GM23338 (cell line): ENCODE results near the gene SGPP1. TPM values are rescaled to one million over a fixed set of nuclear protein-coding genes. Genes with fewer than 3 reads are reported as not detected.

ENCODE experiments used
- ATAC-seq: fragments of 200-7000 bp; cut with Tn5 transposase; 3 replicates; pipeline ENCODE4 v1.9.1; 2020
- DNase-seq: peaks from one replicate; pipeline ENCODE4 v3.0.0-alpha.2; 2015; ENCODE audit warnings: low spot score
- H2AFZ ChIP-seq: fragments of 200-600 bp; sonication (generic); 2 replicates; pipeline ENCODE4 v1.8.0; 2016; ENCODE audit warnings: antibody characterized with exemption, mild to moderate bottlenecking, moderate library complexity
- H3F3A ChIP-seq: fragments of 200-600 bp; sonication (generic); replicated peaks from 2 replicates; pipeline ENCODE4 v1.8.0; 2017; ENCODE audit warnings: antibody characterized with exemption, mixed run types, low read depth
- H3K27ac ChIP-seq: fragments of 200-600 bp; sonication (generic); 2 replicates; pipeline ENCODE4 v1.6.1; 2016; ENCODE audit warnings: low read depth
- H3K27me3 ChIP-seq: fragments of 200-600 bp; sonication (generic); 2 replicates; pipeline ENCODE4 v1.8.0; 2016; ENCODE audit warnings: mild to moderate bottlenecking, mixed run types, moderate library complexity; ENCODE audit not compliant: insufficient read depth
- H3K36me3 ChIP-seq: fragments of 200-600 bp; sonication (generic); 2 replicates; pipeline ENCODE4 v1.8.0; 2016; ENCODE audit warnings: mild to moderate bottlenecking; ENCODE audit not compliant: insufficient read depth
- H3K4me1 ChIP-seq: fragments of 200-600 bp; sonication (generic); 2 replicates; pipeline ENCODE4 v1.8.0; 2016; ENCODE audit warnings: mild to moderate bottlenecking, moderate library complexity; ENCODE audit not compliant: insufficient read depth
- H3K4me2 ChIP-seq: fragments of 200-600 bp; sonication (generic); 2 replicates; pipeline ENCODE4 v1.7.1; 2017; ENCODE audit warnings: mixed run types
- H3K4me3 ChIP-seq: fragments of 200-600 bp; sonication (generic); 2 replicates; pipeline ENCODE4 v1.6.1; 2016; ENCODE audit warnings: mixed run types
- H3K79me2 ChIP-seq: fragments of 200-600 bp; sonication (generic); replicated peaks from 2 replicates; pipeline ENCODE4 v1.8.0; 2017; ENCODE audit warnings: mild to moderate bottlenecking; ENCODE audit not compliant: insufficient read depth
- H3K9me2 ChIP-seq: fragments of 200-600 bp; sonication (generic); 2 replicates; pipeline ENCODE4 v1.8.0; 2017; ENCODE audit not compliant: insufficient read depth
- H4K20me1 ChIP-seq: fragments of 200-600 bp; sonication (generic); replicated peaks from 2 replicates; pipeline ENCODE4 v1.8.0; 2017; ENCODE audit warnings: mild to moderate bottlenecking; ENCODE audit not compliant: insufficient read depth
- H3K27ac Mint-ChIP-seq: 2 replicates; pipeline ENCODE4 v1.8.0; 2020; ENCODE audit warnings: inconsistent platforms, mild to moderate bottlenecking, moderate library complexity, mixed read lengths
- H3K27me3 Mint-ChIP-seq: 3 replicates; pipeline ENCODE4 v1.8.0; 2022; ENCODE audit warnings: low read depth, mild to moderate bottlenecking, moderate library complexity, mixed read lengths, inconsistent platforms; ENCODE audit not compliant: insufficient read depth, poor library complexity
- H3K36me3 Mint-ChIP-seq: 3 replicates; pipeline ENCODE4 v1.8.0; 2021; ENCODE audit warnings: low read depth, mild to moderate bottlenecking, inconsistent platforms, moderate library complexity, mixed read lengths
- H3K4me1 Mint-ChIP-seq: 3 replicates; pipeline ENCODE4 v1.8.0; 2020; ENCODE audit warnings: mild to moderate bottlenecking, inconsistent platforms, mixed read lengths
- H3K4me3 Mint-ChIP-seq: 3 replicates; pipeline ENCODE4 v1.8.0; 2021; ENCODE audit warnings: moderate library complexity, mild to moderate bottlenecking, inconsistent platforms, mixed read lengths
- H3K9me3 Mint-ChIP-seq: 3 replicates; pipeline ENCODE4 v1.8.0; 2020; ENCODE audit warnings: moderate library complexity, mild to moderate bottlenecking, inconsistent platforms, mixed read lengths
- CTCF ChIP-seq, 2 experiments: fragments of 200-600 bp in 1 of 2; sonication (generic) in 1 of 2; conservative IDR thresholded peaks; 2 replicates each; pipeline versions ENCODE4 v1.5.1 to v1.6.1; 2016 to 2017; ENCODE audit warnings: antibody characterized with exemption in 2 of 2, low read depth in 2 of 2, mild to moderate bottlenecking in 2 of 2, moderate library complexity in 1 of 2
- ETS1 ChIP-seq: IDR thresholded peaks from 2 replicates; pipeline ENCODE4 v1.6.1; 2016; ENCODE audit warnings: antibody characterized with exemption
- EZH2 ChIP-seq: fragments of 200-600 bp; sonication (generic); IDR thresholded peaks from one replicate; pipeline ENCODE4 v1.8.0; 2017; ENCODE audit warnings: antibody characterized with exemption, mild to moderate bottlenecking, low read depth; ENCODE audit not compliant: unreplicated experiment
- EZH2phosphoT487 ChIP-seq: fragments of 200-600 bp; sonication (generic); IDR thresholded peaks from one replicate; pipeline ENCODE4 v1.8.1; 2018; ENCODE audit warnings: antibody characterized with exemption; ENCODE audit not compliant: unreplicated experiment
- JUNB ChIP-seq: IDR thresholded peaks from one replicate; pipeline ENCODE4 v1.6.1; 2016; ENCODE audit warnings: antibody characterized with exemption; ENCODE audit not compliant: unreplicated experiment
- POLR2AphosphoS5 ChIP-seq: IDR thresholded peaks from 2 replicates; pipeline ENCODE4 v1.6.1; 2016; ENCODE audit warnings: antibody characterized with exemption, low read depth
- STAT1 ChIP-seq: IDR thresholded peaks from one replicate; pipeline ENCODE4 v1.6.1; 2016; ENCODE audit warnings: antibody characterized with exemption; ENCODE audit not compliant: unreplicated experiment
- ZNF114 ChIP-seq: fragments of 250-450 bp; sonication (Bioruptor Pico); IDR thresholded peaks from 2 replicates; pipeline ENCODE4 v1.5.0; 2020; ENCODE audit warnings: mild to moderate bottlenecking, moderate library complexity
- ZNF331 ChIP-seq: fragments of 250-450 bp; sonication (Bioruptor Pico); IDR thresholded peaks from 2 replicates; pipeline ENCODE4 v1.5.0; 2020; ENCODE audit warnings: low read depth, mild to moderate bottlenecking, moderate library complexity
- ZNF462 ChIP-seq: fragments of 250-450 bp; sonication (Bioruptor Pico); IDR thresholded peaks from 2 replicates; pipeline ENCODE4 v1.5.0; 2020; ENCODE audit warnings: mild to moderate bottlenecking, moderate library complexity
- polyA plus RNA-seq: library from polyadenylated mRNA; unstranded; fragments of >200 nt; fragmentation: Nextera tagmentation; extraction: Ambion mirVana; gene quantifications from 2 replicates; pipeline ENCODE4 v1.2.1, GENCODE V29; 2016
- total RNA-seq: library from RNA; depleted of rRNA; stranded (reverse); fragments of >200 nt; shearing (Covaris generic); gene quantifications from 2 replicates; pipeline ENCODE4 v1.2.3, GENCODE V29; 2014

SGPP1 gene
- total and polyA plus RNA-seq, 2 experiments from 2014 or later, result 4.2 to 11.1 TPM

- Mint-ChIP-seq H3K36me3 (no peaks in the 10 kb centered on the region), H3K9me3 (no peaks in the 10 kb centered on the region), H3K4me1 (no peaks in the 10 kb centered on the region; the same call in 2 of the 3 replicates), H3K27ac (no peak overlapping the region), H3K27me3 (peaks cover 4% of the 10 kb centered on the region), H3K4me3 (no peak overlapping the region)
- no peak overlapping the region for H3K4me2 ChIP-seq
- DNase-seq (no peak), ATAC-seq (no peak)
- no peaks in the 10 kb centered on the region for H3F3A ChIP-seq
- no peaks in the 10 kb centered on the region for H3K9me2 ChIP-seq
- no peaks in the 10 kb centered on the region for H4K20me1 ChIP-seq
- H3K27ac ChIP-seq, result no peak overlapping the region
- H3K36me3 ChIP-seq, result no peaks in the 10 kb centered on the region
- H3K27me3 ChIP-seq, result no peaks in the 10 kb centered on the region
- H3K4me3 ChIP-seq, result no peak overlapping the region
- H3K4me1 ChIP-seq, result no peaks in the 10 kb centered on the region
- no peaks in the 10 kb centered on the region for H3K79me2 ChIP-seq
- H2AFZ ChIP-seq, result no peak overlapping the region
- TF ChIP-seq POLR2AphosphoS5, result no peak
- no peak for TF ChIP-seq ZNF114 (CRISPR knock-in tag)
- TF ChIP-seq JUNB, result no peak
- TF ChIP-seq ETS1, result no peak
- no peak for TF ChIP-seq ZNF462 (CRISPR knock-in tag)
- no peak for TF ChIP-seq ZNF331 (CRISPR knock-in tag)
- TF ChIP-seq EZH2phosphoT487, result no peak
- no peak for TF ChIP-seq EZH2
- no peak for TF ChIP-seq CTCF (conservative IDR thresholded peaks at IDR 0.05; ENCODE audit: low read depth in 2 of 2)
- no peak for TF ChIP-seq STAT1
Observed at GRCh38 chr14:63673886-63674497, 53.9 kb downstream of the SGPP1 start.
